ENCODE results near the gene CERT1.
A peak's percentile ranks its signal among the peaks of the same experiment; 100 is the strongest.
"Not testable (repeated sequence)": the region's sequence is repeated elsewhere in the genome, so short reads cannot be mapped to it uniquely, and the experiment has no call there.

CERT1 gene

GRCh38 chr5:75523275-75523674 is 11.8 kb upstream of the CERT1 start:
- DNase-seq: no peak

- no peak for DNase-seq
Observed at GRCh38 chr5:75522542-75522941, 11.1 kb upstream of the CERT1 start.

DNA sequence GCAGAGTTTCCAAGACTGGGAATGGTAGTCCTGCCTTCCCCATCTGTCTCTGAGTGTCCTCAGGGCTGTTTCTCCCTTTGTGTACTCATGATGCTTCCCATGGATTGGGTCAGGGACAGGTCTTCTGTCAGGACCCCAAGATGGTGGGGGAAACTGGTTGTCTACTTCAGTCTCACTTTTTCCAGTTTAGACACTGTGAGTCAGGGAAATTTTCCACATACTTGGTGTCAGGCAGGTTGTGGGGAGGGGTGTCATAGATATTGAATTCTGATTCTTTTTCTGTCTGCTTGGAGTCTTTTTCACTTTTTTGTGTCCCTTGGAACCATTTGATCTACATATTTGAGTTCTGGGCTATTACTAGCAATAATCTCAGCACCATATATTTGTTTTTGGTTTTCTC is 10.6 kb upstream of the CERT1 start:
- DNase-seq: no peak

DNA sequence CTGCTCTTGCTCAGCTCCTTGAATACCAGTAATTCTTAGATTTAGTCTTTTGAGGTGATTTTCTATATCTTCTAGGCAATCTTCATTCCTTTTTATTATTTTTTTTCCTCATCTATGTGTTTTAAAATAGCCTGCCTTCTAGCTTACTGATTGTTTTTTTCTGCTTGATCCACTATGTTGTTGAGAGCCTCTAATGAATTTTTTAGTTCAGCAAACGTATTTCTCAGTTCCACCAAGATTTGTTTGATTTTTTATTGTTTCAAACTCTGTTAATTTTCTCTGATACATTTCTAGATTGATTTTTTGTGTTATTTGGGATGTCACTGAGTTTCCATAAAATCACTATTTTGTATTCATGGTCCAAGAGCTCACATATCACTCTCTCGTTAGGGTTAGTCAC is 9.8 kb upstream of the CERT1 start:
- no peak for DNase-seq

GRCh38 chr5:75519761-75520160 is 8.3 kb upstream of the CERT1 start:
- no peak for DNase-seq

- DNase-seq: no peak
Observed at GRCh38 chr5:75514323-75514722, 2.9 kb upstream of the CERT1 start.

GRCh38 chr5:75513841-75514240 is 2.4 kb upstream of the CERT1 start:
- DNase-seq: no peak

DNA sequence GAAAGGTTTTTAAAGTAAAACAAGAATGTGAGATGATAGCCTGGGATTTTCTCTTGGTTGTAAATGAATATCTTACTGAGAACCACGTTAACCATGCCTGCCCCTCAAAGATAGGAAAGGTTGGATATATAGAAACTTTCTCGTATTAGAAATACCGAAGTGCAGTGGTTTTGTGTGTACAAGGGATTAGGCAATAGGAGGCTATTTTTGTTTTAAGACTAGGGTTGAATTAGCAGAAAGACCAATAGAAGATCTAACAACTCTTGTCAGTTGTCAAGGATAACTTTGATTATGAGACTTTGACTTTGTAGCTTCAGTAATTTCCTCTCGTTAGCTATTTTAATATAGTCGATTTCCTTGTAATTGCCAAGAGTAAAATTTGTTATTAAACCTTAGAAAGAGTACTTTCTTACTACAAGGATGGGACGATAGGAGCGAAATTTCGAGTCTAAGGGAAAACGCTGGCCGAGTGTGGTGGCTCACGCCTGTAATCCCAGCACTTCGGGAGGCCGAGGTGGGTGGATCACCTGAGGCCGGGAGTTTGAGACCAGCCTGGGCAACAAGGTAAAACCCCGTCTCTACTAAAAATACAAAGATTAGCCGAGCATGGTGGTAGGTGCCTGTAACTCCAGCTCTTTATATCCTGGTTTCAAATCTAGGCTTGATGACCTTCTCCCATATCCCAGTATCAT is 1.1 kb upstream of the CERT1 start:
- no peak for DNase-seq

- peak in 1 of 2 donors; percentile 36 for DNase-seq
Observed at GRCh38 chr5:75510836-75511434, 494 bp downstream of the CERT1 start.

DNA sequence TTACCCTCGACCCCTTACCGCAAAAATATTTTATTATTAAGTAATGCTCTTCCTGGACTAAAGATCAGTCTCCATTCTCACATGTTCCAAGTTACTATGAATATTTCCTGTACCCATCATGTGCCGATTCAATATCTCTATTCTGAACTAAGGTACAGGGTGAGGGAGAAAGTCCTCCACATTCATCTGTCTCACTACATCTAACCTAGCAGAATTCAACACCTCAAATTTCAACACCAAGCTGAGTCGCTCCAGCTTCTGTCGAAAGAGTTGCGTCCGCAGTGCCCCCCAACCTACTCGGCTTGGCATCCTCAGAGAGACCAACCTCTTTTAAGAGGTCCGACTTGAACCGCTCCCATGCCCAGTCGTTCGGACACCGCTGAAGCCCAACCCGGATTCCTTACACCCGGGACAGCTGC is 1.0 kb downstream of the CERT1 start:
- peak in 1 of 2 donors; percentile 12 for DNase-seq

GRCh38 chr5:75509956-75510355 is 1.5 kb downstream of the CERT1 start:
- DNase-seq: no peak

DNA sequence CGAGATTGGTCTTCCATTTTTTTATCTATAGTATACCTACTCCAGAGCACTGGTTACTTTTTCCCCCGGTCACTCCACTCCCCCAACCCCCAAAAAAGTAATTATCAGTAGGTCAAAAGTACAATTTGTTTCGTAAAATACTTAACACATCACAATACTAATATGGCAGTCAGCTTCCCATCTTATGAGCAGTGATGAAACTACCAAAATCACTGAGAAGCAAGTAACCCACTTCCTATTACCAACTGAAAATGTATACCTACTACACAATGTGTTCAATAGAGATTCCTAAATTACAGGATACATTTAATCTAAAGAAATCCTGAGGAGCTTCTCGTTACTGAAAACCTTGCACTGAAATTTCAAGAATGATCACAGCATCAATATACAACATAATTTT is 1.9 kb downstream of the CERT1 start:
- no peak for DNase-seq

- DNase-seq: no peak
Observed at GRCh38 chr5:75507841-75508240, 3.6 kb downstream of the CERT1 start.

GRCh38 chr5:75505112-75505511 is 6.3 kb downstream of the CERT1 start:
- DNase-seq: not testable (repeated sequence)

DNA sequence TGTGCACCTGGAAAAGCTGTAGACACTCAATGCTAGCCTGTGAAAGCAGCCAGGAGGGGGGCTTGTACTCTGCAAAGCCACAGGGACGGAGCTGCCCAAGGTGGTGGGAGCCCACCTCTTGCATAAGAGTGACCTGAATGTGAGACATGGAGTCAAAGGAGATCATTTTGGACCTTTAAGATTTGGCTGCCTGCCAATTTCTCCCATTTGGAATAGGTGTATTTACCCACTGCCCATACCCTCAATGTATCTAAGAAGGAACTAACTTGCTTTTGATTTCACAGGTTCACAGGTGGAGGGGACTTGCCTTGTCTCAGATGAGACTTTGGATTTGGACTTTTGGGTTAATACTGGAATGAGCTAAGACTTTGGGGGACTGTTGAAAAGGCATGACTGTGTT is 12.6 kb downstream of the CERT1 start:
- not testable (repeated sequence) for DNase-seq

DNA sequence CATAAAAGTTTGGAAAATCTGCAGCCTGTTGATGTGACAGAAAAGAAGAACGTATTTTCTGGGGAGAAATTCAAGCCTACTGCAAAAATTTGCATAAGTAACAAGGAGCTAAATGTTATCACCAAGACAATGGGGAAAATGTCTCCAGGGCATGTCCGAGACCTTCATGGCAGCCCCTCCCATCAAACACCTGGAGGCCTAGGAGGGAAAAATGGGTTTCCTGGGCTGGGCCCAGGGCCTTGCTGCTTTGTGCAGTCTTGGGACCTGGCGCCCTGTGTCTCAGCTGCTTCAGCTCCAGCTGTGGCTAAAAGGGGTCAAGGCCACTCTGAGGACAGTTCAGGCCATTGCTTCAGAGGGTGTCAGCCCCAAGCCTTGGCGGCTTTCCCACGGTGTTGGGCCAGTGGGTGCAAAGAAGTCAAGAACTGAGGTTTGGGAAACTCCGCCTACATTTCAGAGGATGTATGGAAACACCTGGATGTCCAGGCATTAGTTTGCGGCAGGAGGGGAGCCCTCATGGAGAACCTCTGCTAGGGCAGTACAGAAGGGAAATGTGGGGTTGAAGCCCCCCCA is 13.1 kb downstream of the CERT1 start:
- no peak for DNase-seq

DNA sequence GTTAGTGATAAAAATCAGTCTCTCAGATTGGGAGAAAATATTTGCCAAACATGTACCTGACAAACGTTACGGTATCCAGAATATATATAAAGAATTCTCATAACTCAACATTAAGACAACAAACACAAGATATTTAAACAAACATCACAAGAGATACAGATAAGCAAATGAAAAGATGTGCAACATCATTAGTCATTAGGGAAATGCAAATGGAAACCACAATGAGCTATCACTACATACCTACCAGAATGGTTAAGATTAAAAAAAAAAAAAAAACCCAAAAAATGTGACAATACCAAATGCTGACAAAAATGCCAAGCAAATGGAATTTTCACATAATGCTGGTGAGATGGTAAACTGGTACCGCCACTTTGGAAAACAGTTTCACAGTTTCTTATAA is 15.4 kb downstream of the CERT1 start:
- no peak for DNase-seq

DNA sequence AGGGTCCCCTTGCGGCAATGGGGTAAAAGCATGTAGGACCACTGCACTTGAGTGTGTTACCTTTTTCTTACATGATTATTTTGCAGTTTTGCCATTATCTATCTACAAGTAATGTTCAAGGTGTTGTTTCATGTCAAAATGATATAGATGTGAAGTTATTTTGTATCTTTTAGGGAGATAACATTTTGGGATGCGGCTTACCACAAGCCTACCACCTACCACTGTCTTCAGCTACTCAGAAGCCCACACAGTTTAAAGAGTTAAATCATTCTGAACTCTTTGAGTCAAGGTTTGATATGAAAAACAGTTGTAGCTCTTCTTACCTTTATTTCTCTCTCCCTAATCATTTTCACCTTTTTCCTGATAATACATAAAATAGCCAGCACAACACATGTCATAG is 19.8 kb downstream of the CERT1 start:
- no peak for DNase-seq

DNA sequence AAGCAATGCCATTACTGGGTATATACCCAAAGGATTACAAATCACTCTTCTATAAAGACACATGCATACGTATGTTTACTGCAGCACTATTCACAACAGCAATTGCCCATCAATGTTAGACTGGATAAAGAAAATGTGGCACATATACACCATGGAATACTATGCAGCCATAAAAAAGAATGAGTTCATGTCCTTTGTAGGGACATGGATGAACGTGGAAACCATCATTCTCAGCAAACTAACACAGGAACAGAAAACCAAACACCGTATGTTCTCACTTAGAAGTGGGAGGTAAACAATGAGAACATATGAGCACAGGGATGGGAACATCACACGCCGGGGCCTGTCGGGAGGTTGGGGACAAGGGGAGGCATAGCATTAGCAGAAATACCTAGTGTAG is 21.6 kb downstream of the CERT1 start:
- not testable (repeated sequence) for DNase-seq

DNA sequence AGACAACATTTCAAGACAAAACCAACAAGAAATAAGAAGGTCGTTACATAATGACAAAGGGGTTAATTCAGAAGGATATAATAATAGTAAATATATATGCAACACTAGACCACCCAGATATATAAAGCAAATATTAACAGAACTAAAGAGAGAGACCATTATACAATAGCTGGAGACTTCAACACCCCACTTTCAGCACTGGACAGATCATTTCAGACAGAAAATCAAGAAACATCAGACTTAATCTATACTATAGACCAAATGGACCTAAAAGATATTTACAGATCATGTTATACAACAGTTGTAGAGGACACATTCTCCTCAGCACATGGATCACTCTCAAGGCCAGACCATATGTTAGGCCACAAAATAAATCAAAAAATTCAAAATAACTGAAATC is 26.8 kb downstream of the CERT1 start:
- no peak for DNase-seq

DNA sequence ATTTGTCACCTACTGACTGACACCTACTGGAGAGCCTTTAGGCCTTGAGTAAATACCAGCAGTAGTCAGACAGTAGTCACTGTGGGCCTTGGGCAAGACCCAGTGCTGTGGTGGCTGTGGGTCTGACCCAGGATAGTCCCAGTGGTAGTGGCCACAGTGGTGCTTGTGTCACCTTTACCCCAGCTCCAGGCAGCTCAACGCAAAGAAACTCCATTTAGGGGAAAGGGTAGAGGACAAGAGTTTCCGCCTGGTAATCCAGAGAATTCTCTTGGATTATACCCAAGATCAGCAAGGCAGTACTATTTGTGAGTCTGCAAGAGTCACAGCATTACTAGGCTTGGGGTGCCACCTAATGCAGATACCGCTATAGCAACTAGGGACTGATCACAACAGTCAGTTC is 28.9 kb downstream of the CERT1 start:
- no peak for DNase-seq

- DNase-seq: no peak
Observed at GRCh38 chr5:75481024-75481423, 30.4 kb downstream of the CERT1 start.

DNA sequence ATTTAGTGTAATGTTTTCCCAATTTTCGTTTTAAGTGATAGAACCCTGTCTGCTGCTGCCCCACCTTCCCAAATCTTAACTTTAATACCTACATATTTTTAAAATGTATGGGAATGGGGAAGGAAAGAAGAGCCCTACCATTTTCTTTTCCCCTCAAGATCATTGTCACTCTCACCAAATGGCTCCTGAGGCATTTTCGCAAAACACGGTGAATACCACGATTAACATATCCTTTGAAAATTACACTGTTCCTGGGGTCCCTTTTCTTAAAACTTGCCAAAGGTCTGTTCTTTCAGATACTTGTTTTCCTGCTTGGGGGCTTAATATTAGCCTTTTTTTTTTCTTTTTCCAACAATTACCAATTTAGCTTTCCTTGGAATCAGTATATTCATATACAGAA is 36.1 kb downstream of the CERT1 start:
- DNase-seq: no peak

DNA sequence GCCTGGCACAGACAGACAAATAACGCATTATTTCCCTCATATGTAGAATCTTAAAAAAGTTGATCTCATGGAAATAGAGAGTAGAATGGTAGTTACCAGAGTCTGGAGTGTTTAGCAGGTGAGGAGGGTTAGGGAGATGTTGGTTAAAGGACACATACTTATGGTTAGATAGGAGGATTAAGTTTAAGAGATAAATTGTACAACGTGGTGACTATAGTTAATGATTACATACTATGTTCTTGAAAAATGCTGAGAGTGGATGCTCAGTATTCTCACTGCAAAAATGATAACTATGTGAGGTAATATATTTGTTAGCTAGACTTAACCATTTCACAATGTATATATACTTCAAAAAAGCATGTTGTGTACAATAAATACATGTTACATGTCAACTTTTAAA is 38.0 kb downstream of the CERT1 start:
- DNase-seq: no peak

GRCh38 chr5:75472973-75473372 is 38.5 kb downstream of the CERT1 start:
- DNase-seq: no peak

All from CD4-positive, alpha-beta T cell treated with Interleukin-4 for 1 hour (primary cell).